Activated CD4-positive, alpha-beta memory T cell treated with anti-CD3 and anti-CD28 coated beads, Interleukin-2, amount 10 ng/mL, durations not matched to agents 7 days and 5 days (primary cell): ENCODE measurements around the gene NCOA4. TPM values are rescaled to one million over a fixed set of nuclear protein-coding genes. Genes with fewer than 3 reads are reported as not detected.
"Not testable (repeated sequence)": the region's sequence is repeated elsewhere in the genome, so short reads cannot be mapped to it uniquely, and the experiment has no call there.

Source experiments
- CTCF ChIA-PET: fragments of 350-600 bp; sonication (Branson Sonifier 250); formaldehyde crosslinking; loops from one replicate; lab custom pipeline; 2021; ENCODE audit warnings: antibody characterized with exemption, inconsistent platforms; lab: Charles Lee
- POLR2A ChIA-PET: fragments of 350-600 bp; sonication (Branson Sonifier 250); formaldehyde crosslinking; loops from one replicate; lab custom pipeline; 2021; ENCODE audit warnings: antibody characterized with exemption; lab: Charles Lee
- DNase-seq: peaks from one replicate; pipeline ENCODE4 v3.0.0-alpha.2; 2020
- H3K27ac Mint-ChIP-seq: one replicate; pipeline ENCODE4 v1.8.0; 2021; ENCODE audit warnings: mild to moderate bottlenecking, mixed read lengths
- H3K27me3 Mint-ChIP-seq: one replicate; pipeline ENCODE4 v1.8.0; 2021; ENCODE audit warnings: mixed read lengths
- H3K36me3 Mint-ChIP-seq: one replicate; pipeline ENCODE4 v1.8.0; 2021; ENCODE audit warnings: low read depth, mixed read lengths
- H3K4me1 Mint-ChIP-seq: one replicate; pipeline ENCODE4 v1.8.0; 2021; ENCODE audit warnings: mixed read lengths
- H3K4me3 Mint-ChIP-seq: one replicate; pipeline ENCODE4 v1.8.0; 2021; ENCODE audit warnings: mild to moderate bottlenecking, mixed read lengths
- H3K9me3 Mint-ChIP-seq: one replicate; pipeline ENCODE4 v1.8.0; 2021; ENCODE audit warnings: mixed read lengths
- total RNA-seq, 2 experiments: library from RNA; stranded (reverse); gene quantifications; one replicate each; pipeline ENCODE4 v1.2.3, GENCODE V29; 2021

The NCOA4 gene
- total RNA-seq, 2 experiments from 2014 or later, result 104 to 105 TPM

GRCh38 chr10:46012746-46013145 lies 17.7 kb downstream of the NCOA4 start:
- Mint-ChIP-seq H3K4me3 (no peak overlapping the region), H3K27ac (no peak overlapping the region), H3K9me3 (no peaks in the 10 kb centered on the region), H3K36me3 (peaks cover 67% of the 10 kb centered on the region), H3K27me3 (no peaks in the 10 kb centered on the region), H3K4me1 (peaks cover 9% of the 10 kb centered on the region)
- ChIA-PET CTCF (interaction anchor here (1.1 kb wide), 1 partner anchor 17 kb away, joined by 3 read pairs; no protein-coding TSS in a partner anchor), POLR2A (no interaction called here)
- DNase-seq, result no peak

DNA sequence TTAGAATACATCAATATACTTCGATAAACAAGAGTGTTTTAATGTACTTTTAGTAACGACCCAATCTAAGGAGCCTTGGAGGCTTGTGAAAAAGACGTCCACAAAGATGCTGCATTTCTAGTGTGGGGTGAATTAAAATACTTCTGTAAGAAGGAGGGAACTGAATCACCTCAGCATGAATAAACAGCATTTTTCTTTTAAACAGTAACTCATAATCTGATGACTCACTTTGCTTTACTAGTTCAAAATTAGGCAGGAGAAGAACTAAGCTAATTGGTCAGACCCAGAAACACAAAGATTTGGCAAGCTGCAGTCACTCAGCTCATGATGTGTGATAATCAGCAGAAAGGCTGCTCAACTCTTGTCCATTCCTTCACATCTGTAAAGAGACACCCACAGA lies 24.2 kb downstream of the NCOA4 start:
- POLR2A ChIA-PET, result no interaction called here
- no peaks in the 10 kb centered on the region for H3K27me3 Mint-ChIP-seq
- H3K27ac Mint-ChIP-seq, result no peak overlapping the region
- no peak for DNase-seq
- peaks cover 65% of the 10 kb centered on the region for H3K36me3 Mint-ChIP-seq
- CTCF ChIA-PET, result interaction anchor here (3.5 kb wide), 1 partner anchor 23 kb away, joined by 12 read pairs; no protein-coding TSS in a partner anchor
- no peaks in the 10 kb centered on the region for H3K4me1 Mint-ChIP-seq
- no peaks in the 10 kb centered on the region for H3K9me3 Mint-ChIP-seq
- H3K4me3 Mint-ChIP-seq, result no peak overlapping the region

DNA sequence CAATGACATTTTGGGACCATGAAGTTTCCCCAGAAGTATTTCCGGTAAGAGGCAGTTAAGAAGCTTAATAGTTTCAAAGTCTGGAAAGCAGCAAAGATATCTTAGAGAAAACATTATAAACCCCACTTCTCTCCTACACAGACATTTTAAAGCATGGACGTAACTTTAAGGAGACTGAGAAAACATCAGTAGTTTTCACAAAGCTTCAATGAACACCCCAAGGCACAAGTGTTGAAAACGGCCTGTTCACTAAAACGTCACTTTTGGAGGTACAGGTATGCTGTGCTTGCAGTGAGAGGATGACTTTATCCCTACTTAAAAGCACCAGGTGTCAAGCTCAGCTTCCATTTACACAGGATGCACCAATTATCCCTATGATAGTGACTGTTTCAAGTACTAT lies 25.0 kb downstream of the NCOA4 start:
- Mint-ChIP-seq H3K4me1 (no peaks in the 10 kb centered on the region), H3K36me3 (peaks cover 62% of the 10 kb centered on the region), H3K27ac (no peak overlapping the region), H3K9me3 (no peaks in the 10 kb centered on the region), H3K4me3 (no peak overlapping the region), H3K27me3 (no peaks in the 10 kb centered on the region)
- POLR2A ChIA-PET, result interaction anchor here (1.5 kb wide), 1 partner anchor 18 kb away, joined by 3 read pairs; no protein-coding TSS in a partner anchor
- DNase-seq, result no peak
- CTCF ChIA-PET, result no interaction called here

- ChIA-PET CTCF (interaction anchor here (1.0 to 1.4 kb wide), 2 partner anchors 23 to 770 kb away, joined by 3 to 4 read pairs; no protein-coding TSS in a partner anchor), POLR2A (interaction anchor here (1.5 kb wide), 2 partner anchors 12 to 18 kb away, joined by 3 to 4 read pairs; no protein-coding TSS in a partner anchor)
- Mint-ChIP-seq H3K27me3 (no peaks in the 10 kb centered on the region), H3K27ac (no peak overlapping the region), H3K4me3 (no peak overlapping the region), H3K9me3 (no peaks in the 10 kb centered on the region), H3K4me1 (no peaks in the 10 kb centered on the region), H3K36me3 (peaks cover 64% of the 10 kb centered on the region)
- DNase-seq, result no peak
Measured at GRCh38 chr10:46004963-46005362, 25.5 kb downstream of the NCOA4 start.

DNA sequence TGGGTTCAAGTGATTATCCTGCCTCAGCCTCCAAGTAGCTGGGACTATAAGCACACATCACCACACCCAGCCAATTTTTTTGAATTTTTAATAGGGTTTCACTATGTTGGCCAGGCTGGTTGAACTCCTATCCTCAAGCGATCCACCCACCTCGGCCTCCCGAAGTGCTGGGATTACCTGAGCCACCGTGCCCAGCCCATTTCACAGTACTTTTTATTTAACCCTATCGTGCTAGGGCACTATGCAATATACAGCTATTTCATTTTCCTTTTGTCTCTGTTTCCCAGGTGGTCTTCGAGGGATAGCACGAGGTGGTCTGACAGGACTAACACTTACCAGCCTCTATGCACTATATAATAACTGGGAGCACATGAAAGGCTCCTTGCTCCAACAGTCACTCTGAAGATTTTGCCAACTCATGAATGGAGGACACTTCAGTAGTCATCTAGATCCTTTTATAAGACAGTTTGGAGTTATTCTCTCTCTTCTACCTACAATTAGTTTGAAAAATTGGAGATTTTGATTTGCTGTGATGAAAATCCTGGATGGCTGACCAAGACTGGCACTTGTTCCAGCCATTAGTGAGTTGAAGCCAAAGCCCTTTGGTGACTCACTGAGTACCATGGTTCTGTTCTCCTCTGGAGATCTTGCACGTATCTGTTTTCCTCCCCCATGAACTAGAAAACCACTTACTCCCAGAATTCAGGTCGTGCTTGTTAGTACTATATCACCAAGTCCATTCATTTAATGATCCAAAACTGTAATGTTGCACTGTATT lies 27.3 kb downstream of the NCOA4 start:
- no peaks in the 10 kb centered on the region for H3K9me3 Mint-ChIP-seq
- no peak overlapping the region for H3K4me3 Mint-ChIP-seq
- ChIA-PET POLR2A (interaction anchor here (1.5 kb wide), 1 partner anchor 14 kb away, joined by 4 read pairs; no protein-coding TSS in a partner anchor), CTCF (interaction anchor here (1.4 to 2.0 kb wide), 2 partner anchors 25 kb away, joined by 4 read pairs; no protein-coding TSS in a partner anchor)
- no peaks in the 10 kb centered on the region for H3K4me1 Mint-ChIP-seq
- DNase-seq, result no peak
- peaks cover 66% of the 10 kb centered on the region for H3K36me3 Mint-ChIP-seq
- H3K27me3 Mint-ChIP-seq, result no peaks in the 10 kb centered on the region
- H3K27ac Mint-ChIP-seq, result no peak overlapping the region

DNA sequence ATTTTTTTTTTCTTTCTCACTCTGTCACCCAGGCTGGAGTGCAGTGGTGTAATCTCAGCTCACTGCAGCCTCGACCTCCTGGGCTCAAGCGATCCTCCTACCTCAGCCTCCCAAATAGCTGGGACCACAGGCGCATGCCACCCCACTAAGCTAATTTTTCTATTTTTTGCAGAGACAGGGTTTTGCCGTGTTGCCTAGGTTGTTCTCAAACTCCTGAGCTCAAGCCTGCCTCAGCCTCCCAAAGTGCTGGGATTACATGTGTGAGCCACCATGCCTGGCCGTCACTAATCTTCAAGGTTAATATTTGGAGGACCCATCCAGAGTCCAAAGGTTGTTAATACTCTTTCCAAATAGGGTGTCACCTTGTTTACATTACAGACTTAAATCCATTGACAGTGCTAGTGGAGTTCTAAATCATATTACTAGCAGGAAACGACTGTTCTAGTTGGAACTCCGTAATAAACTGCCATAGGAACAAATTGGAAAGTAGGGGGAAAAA lies 28.2 kb downstream of the NCOA4 start:
- ChIA-PET CTCF (interaction anchor here (2.0 kb wide), 1 partner anchor 26 kb away, joined by 4 read pairs; no protein-coding TSS in a partner anchor), POLR2A (interaction anchor here (0.8 to 1.6 kb wide), 3 partner anchors 12 to 30 kb away, joined by 3 to 4 read pairs (median 3); partner anchors contain the start of gene TIMM23)
- DNase-seq, H3K9me3 Mint-ChIP-seq, H3K27ac Mint-ChIP-seq, H3K4me1 Mint-ChIP-seq, H3K4me3 Mint-ChIP-seq, H3K27me3 Mint-ChIP-seq: not testable (repeated sequence)
- peaks cover 67% of the 10 kb centered on the region for H3K36me3 Mint-ChIP-seq

DNA sequence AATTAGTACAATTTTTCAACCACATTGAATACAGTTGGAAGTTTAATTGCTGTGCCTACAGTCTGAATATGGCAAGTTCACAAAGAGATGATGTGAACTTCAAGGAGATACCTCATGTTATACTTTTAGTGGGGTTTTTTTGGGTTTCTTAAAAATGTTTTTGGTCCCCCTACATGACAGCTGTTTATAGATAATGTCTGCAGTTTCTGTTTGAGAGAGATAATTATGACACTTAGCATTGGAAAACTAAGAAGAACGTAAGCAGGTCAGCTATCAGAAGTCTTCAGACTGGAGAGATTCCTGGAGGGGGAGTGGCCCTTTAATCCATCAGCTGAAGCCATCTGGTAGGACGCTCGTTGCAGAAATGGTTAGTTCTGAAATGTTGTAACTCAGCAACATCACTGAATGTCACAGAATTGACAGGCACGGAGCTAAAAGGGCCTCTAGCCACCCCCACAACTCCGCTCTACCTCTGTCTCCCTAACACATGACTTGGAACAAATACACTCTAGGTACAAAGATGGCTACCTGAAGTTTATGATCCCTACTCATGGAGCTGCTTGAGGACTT lies 29.2 kb downstream of the NCOA4 start:
- Mint-ChIP-seq H3K9me3 (no peaks in the 10 kb centered on the region), H3K36me3 (peaks cover 64% of the 10 kb centered on the region), H3K27ac (no peak overlapping the region), H3K4me1 (no peaks in the 10 kb centered on the region), H3K27me3 (no peaks in the 10 kb centered on the region), H3K4me3 (no peak overlapping the region)
- ChIA-PET POLR2A (interaction anchor here (0.8 to 1.6 kb wide), 3 partner anchors 13 to 29 kb away, joined by 3 to 4 read pairs (median 3); partner anchors contain the start of gene TIMM23), CTCF (interaction anchor here (1.0 to 2.0 kb wide), 2 partner anchors 27 to 29 kb away, joined by 3 to 4 read pairs; partner anchors contain the start of gene TIMM23)
- no peak for DNase-seq

- Mint-ChIP-seq H3K36me3 (peaks cover 59% of the 10 kb centered on the region), H3K9me3 (no peaks in the 10 kb centered on the region), H3K27ac (no peak overlapping the region), H3K4me3 (no peak overlapping the region), H3K4me1 (no peaks in the 10 kb centered on the region), H3K27me3 (no peaks in the 10 kb centered on the region)
- POLR2A ChIA-PET, result no interaction called here
- CTCF ChIA-PET, result interaction anchor here (1.0 kb wide), 1 partner anchor 28 kb away, joined by 3 read pairs; the partner anchor contains the start of gene TIMM23
- DNase-seq, result no peak
Measured at GRCh38 chr10:46000538-46000937, 29.9 kb downstream of the NCOA4 start.

- H3K4me1 Mint-ChIP-seq, H3K4me3 Mint-ChIP-seq, DNase-seq, H3K27ac Mint-ChIP-seq, POLR2A ChIA-PET, H3K9me3 Mint-ChIP-seq, H3K27me3 Mint-ChIP-seq: not testable (repeated sequence)
- CTCF ChIA-PET, result interaction anchor here (1.0 kb wide), 1 partner anchor 27 kb away, joined by 3 read pairs; the partner anchor contains the start of gene TIMM23
- H3K36me3 Mint-ChIP-seq, result peaks cover 55% of the 10 kb centered on the region
Measured at GRCh38 chr10:45999955-46000354, 30.5 kb downstream of the NCOA4 start.

DNA sequence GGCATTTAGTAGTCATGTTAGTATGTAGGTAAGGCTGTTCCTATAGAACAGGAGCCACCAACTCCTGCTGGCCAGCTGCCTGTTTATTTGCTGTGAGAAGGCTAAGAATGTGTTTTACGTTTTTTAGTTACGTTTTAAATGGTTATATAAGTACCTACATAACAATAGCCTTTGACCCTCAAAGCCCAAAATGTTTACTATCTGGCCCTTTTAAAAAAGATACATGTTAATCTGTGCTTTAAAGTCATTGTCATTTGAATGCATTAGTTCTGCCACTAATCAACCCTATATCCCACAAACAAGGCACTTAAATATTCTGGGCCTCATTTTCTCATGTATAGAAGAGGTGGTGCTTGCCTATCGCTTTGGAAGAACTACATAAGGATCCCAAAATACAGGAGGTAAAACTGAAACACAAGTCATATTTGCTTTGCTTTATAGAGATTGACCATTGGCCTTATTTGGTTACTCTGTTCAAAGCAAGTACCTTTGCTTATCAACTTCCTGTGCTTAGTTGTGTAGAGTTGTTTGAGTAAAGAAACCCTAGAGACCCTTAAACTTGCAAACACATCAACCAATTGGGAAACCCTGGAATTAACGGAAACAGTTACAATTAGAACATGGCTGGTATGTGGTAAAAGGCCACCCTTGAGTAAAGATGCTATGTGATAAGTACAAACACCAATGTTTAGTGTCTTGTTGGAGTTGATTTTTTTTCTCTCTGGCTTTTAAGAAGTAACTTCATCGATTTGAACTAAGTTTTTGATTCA lies 32.2 kb downstream of the NCOA4 start:
- no peak for DNase-seq
- no peaks in the 10 kb centered on the region for H3K9me3 Mint-ChIP-seq
- H3K27ac Mint-ChIP-seq, result no peak overlapping the region
- H3K4me3 Mint-ChIP-seq, result no peak overlapping the region
- CTCF ChIA-PET, result no interaction called here
- POLR2A ChIA-PET, result no interaction called here
- H3K4me1 Mint-ChIP-seq, result no peaks in the 10 kb centered on the region
- peaks cover 59% of the 10 kb centered on the region for H3K36me3 Mint-ChIP-seq
- H3K27me3 Mint-ChIP-seq, result no peaks in the 10 kb centered on the region

DNA sequence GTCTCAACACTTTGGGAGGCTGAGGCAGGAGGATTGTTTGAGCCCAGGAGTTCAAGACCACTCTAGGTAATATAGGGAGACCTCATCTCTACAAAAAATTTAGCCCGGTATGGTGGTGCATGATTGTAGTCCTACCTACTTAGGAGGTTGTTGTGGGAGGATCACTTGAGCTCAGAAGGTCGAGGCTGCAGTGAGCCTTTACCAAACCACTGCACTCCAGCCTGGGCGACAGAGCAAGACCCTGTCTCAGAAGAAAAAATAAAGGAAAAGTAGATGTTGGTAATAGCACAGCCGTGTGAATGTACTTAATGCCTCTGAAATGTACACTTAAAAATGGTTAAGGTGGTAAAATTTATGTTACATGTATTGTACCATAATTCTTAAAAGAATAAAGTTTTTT lies 32.9 kb downstream of the NCOA4 start:
- Mint-ChIP-seq H3K4me1 (no peaks in the 10 kb centered on the region), H3K9me3 (no peaks in the 10 kb centered on the region), H3K36me3 (peaks cover 62% of the 10 kb centered on the region), H3K27ac (no peak overlapping the region), H3K27me3 (no peaks in the 10 kb centered on the region), H3K4me3 (no peak overlapping the region)
- ChIA-PET CTCF (no interaction called here), POLR2A (no interaction called here)
- no peak for DNase-seq

DNA sequence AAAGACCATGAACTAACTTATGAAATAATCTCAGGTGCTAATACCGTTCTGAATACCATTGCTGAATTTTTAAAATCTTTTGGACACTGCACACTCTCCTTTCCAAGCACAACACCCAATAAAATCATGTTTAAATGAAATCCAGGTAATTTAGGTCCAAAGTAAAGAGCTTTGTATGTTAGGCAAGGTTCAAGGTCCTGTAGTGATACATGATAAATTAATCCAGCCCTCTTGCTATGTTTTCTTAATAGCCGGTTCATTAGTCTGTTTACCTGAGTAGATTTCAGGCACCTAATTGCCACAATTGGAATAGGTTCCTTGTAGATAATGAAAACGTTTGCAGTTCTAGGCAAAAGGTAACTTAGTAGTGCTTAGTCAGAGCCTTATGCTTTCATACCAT lies 44.8 kb downstream of the NCOA4 start:
- CTCF ChIA-PET, H3K27ac Mint-ChIP-seq, H3K4me1 Mint-ChIP-seq, H3K9me3 Mint-ChIP-seq, H3K4me3 Mint-ChIP-seq, POLR2A ChIA-PET, H3K27me3 Mint-ChIP-seq, DNase-seq: not testable (repeated sequence)
- peaks cover 35% of the 10 kb centered on the region for H3K36me3 Mint-ChIP-seq
